Skeletal muscle tissue (tissue), 4 donors: ENCODE data around the gene BRI3BP. TPM values are rescaled to one million over a fixed set of nuclear protein-coding genes. Genes with fewer than 3 reads are reported as not detected.
A peak's percentile ranks its signal among the peaks of the same experiment; 100 is the strongest.
"Not testable (repeated sequence)": the region's sequence is repeated elsewhere in the genome, so short reads cannot be mapped to it uniquely, and the experiment has no call there.

Experiments used
- H3K27ac ChIP-seq: one replicate; pipeline ENCODE4 v1.7.0; 2013; ENCODE audit warnings: mild to moderate bottlenecking, low read depth, low read length, inconsistent platforms
- H3K27me3 ChIP-seq, 3 donors: one replicate each; pipeline ENCODE4 v1.7.0; 2013; ENCODE audit warnings: low read length in 3 of 3; ENCODE audit not compliant: control insufficient read depth in 3 of 3, insufficient read depth in 3 of 3
- H3K36me3 ChIP-seq, 3 donors: one replicate each; pipeline ENCODE4 v1.7.0; 2013; ENCODE audit warnings: low read length in 3 of 3; ENCODE audit not compliant: control insufficient read depth in 3 of 3, insufficient read depth in 3 of 3
- H3K4me1 ChIP-seq, 3 donors: one replicate each; pipeline ENCODE4 v1.7.0; 2013; ENCODE audit warnings: low read length in 3 of 3, mild to moderate bottlenecking in 3 of 3; ENCODE audit not compliant: control insufficient read depth in 3 of 3, insufficient read depth in 3 of 3
- H3K4me3 ChIP-seq, 3 donors: one replicate each; pipeline ENCODE4 v1.7.0; 2013; ENCODE audit warnings: low read length in 3 of 3
- H3K9ac ChIP-seq, 3 donors: one replicate each; pipeline ENCODE4 v1.7.0; 2013; ENCODE audit warnings: low read length in 3 of 3, mild to moderate bottlenecking in 3 of 3, moderate library complexity in 2 of 3, low read depth in 1 of 3
- H3K9me3 ChIP-seq, 3 donors: one replicate each; pipeline ENCODE4 v1.7.0; 2013; ENCODE audit warnings: low read length in 3 of 3; ENCODE audit not compliant: control insufficient read depth in 3 of 3
- total RNA-seq: library from RNA; depleted of rRNA; stranded (reverse); fragments of >200 nt; gene quantifications from one replicate; pipeline ENCODE4 v1.2.3, GENCODE V29; 2014
- donor health status: Osteomylitis.

The BRI3BP gene
- total RNA-seq, 1 donor from 2014 or later, result 4.2 TPM

DNA sequence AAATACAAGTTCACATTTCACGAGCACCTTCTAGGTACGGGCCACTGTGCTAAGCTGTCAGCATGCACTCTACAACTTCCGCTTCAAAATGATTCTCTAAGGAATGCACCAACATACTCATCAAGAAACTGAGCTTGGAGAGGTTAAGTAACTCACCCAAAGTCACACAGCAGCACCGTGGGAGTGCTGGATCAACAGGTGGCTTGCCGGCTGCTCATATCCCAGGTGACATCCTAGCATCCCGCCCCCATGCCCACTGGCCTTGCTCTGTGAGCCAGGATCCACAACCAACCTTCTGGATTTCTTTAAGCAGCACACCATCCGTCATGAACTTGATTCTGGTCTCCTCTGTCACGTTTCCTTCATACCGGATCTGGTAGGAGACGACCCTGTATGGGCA lies 21.2 kb upstream of the BRI3BP start:
- H3K36me3 ChIP-seq, result peaks cover 47 to 56% (median 53%) of the 10 kb centered on the region in 3 donors
- H3K27ac ChIP-seq, result no peak overlapping the region
- H3K27me3 ChIP-seq, result no peaks in the 10 kb centered on the region
- no peaks in the 10 kb centered on the region for H3K4me1 ChIP-seq
- no peak overlapping the region for H3K4me3 ChIP-seq
- H3K9me3 ChIP-seq, result no peaks in the 10 kb centered on the region
- H3K9ac ChIP-seq, result no peak overlapping the region

- Histone ChIP-seq H3K36me3 (peaks cover 52 to 62% (median 57%) of the 10 kb centered on the region in 3 donors), H3K27ac (no peak overlapping the region)
Measured at GRCh38 chr12:124975276-124975675, 18.2 kb upstream of the BRI3BP start.

GRCh38 chr12:124976999-124977398 lies 16.4 kb upstream of the BRI3BP start:
- Histone ChIP-seq H3K9ac (no peak overlapping the region), H3K4me1 (no peaks in the 10 kb centered on the region), H3K4me3 (no peak overlapping the region), H3K36me3 (peaks cover 54 to 63% (median 58%) of the 10 kb centered on the region in 3 donors), H3K9me3 (no peaks in the 10 kb centered on the region), H3K27me3 (no peaks in the 10 kb centered on the region), H3K27ac (no peak overlapping the region)

More at GRCh38 chr12:124975276-124975675, 18.2 kb upstream of the BRI3BP start:
- H3K9ac ChIP-seq, result no peak overlapping the region
- no peaks in the 10 kb centered on the region for H3K9me3 ChIP-seq
- no peaks in the 10 kb centered on the region for H3K27me3 ChIP-seq
- no peak overlapping the region for H3K4me3 ChIP-seq
- H3K4me1 ChIP-seq, result no peaks in the 10 kb centered on the region

DNA sequence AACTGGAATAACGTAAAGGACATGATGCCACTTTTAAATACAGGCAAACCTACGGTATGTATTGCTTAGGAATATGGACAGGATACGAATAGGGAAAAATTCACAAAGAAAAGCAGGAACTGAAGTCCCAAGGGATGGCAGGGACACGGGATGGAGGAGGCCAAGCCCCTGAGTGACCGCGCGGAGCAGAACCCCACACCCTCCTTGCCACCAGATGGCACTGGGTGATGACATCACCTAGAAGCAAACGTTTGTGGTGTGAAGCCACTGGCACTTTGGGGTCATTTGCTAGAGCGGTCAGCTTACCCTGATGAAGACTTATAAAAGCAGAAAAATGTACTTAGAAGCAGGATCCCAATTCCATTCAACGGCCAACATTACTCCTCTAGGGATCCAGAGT lies 13.9 kb upstream of the BRI3BP start:
- no peak overlapping the region for H3K27ac ChIP-seq
- H3K4me3 ChIP-seq, result no peak overlapping the region
- H3K36me3 ChIP-seq, result peaks cover 52 to 65% (median 55%) of the 10 kb centered on the region in 3 donors
- no peaks in the 10 kb centered on the region for H3K27me3 ChIP-seq
- no peaks in the 10 kb centered on the region for H3K9me3 ChIP-seq
- H3K9ac ChIP-seq, result no peak overlapping the region
- H3K4me1 ChIP-seq, result no peaks in the 10 kb centered on the region

- no peaks in the 10 kb centered on the region for H3K4me1 ChIP-seq
- no peak overlapping the region for H3K9ac ChIP-seq
- H3K4me3 ChIP-seq, result no peak overlapping the region
- peaks cover 54 to 68% (median 56%) of the 10 kb centered on the region in 3 donors for H3K36me3 ChIP-seq
- no peaks in the 10 kb centered on the region for H3K9me3 ChIP-seq
- H3K27me3 ChIP-seq, result no peaks in the 10 kb centered on the region
- H3K27ac ChIP-seq, result no peak overlapping the region
Measured at GRCh38 chr12:124980098-124980892, 13.2 kb upstream of the BRI3BP start.

- not testable (repeated sequence) for H3K27me3 ChIP-seq, H3K9me3 ChIP-seq, H3K4me1 ChIP-seq, H3K4me3 ChIP-seq, H3K9ac ChIP-seq, H3K27ac ChIP-seq
- H3K36me3 ChIP-seq, result peaks cover 18 to 19% (median 19%) of the 10 kb centered on the region in 3 donors
Measured at GRCh38 chr12:124986876-124987275, 6.6 kb upstream of the BRI3BP start.

DNA sequence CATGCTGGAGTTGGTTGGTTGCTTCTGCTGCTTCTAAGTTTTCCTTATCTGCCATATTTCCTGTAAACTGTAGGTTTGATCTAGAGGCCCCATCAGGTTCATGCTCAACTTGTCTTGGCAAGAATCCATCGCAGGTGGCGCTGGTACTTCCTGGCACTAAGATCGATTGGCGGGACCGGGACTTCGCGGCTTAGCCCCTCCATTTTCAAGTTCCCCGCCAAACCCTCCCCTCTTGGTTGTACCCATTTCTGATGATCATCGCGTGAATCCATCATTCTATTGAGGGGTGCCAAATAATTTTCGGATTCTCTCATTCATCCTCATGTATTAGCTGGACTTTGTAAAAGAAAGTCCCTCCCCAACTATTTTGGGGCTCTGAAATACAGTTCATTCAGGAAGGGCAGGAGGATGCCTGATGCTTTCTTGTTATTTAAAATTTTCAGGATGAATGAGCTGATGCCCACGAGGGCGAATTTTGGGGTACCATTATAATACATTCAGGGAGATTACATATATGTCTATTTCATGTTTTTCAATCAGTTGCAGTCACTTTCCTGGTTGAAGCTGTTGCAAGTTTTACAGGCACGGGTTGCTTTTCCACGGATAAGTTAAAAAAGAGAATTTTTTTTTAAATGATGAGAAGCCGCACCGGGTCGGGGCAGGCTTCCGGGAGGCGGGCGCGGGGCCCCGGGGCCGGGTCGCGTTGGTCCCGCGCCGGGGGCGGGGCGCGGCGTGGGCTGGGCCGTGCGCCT lies 395 bp upstream of the BRI3BP start:
- no peak overlapping the region for H3K27ac ChIP-seq
- H3K9ac ChIP-seq, result peak overlapping the region in 2 of 3 donors; percentile 62 to 65
- peak overlapping the region; percentile 54 to 67 (median 63) for H3K4me3 ChIP-seq
- H3K27me3 ChIP-seq, result no peaks in the 10 kb centered on the region
- no peaks in the 10 kb centered on the region for H3K9me3 ChIP-seq
- H3K36me3 ChIP-seq, result no peaks in the 10 kb centered on the region
- H3K4me1 ChIP-seq, result peaks cover 15 to 20% (median 16%) of the 10 kb centered on the region in 3 donors

- H3K4me3 ChIP-seq, result peak overlapping the region; percentile 63 to 75 (median 74)
- H3K4me1 ChIP-seq, result peaks cover 11 to 15% (median 12%) of the 10 kb centered on the region in 3 donors
- no peaks in the 10 kb centered on the region for H3K36me3 ChIP-seq
- no peaks in the 10 kb centered on the region for H3K9me3 ChIP-seq
- H3K27ac ChIP-seq, result no peak overlapping the region
- H3K27me3 ChIP-seq, result no peaks in the 10 kb centered on the region
- H3K9ac ChIP-seq, result peak overlapping the region in 2 of 3 donors; percentile 61 to 74
Measured at GRCh38 chr12:124994437-124994975, 1.1 kb downstream of the BRI3BP start.

- H3K9me3 ChIP-seq, result no peaks in the 10 kb centered on the region
- H3K4me1 ChIP-seq, result peaks cover 11 to 15% (median 12%) of the 10 kb centered on the region in 3 donors
- no peak overlapping the region for H3K9ac ChIP-seq
- H3K36me3 ChIP-seq, result no peaks in the 10 kb centered on the region
- no peaks in the 10 kb centered on the region for H3K27me3 ChIP-seq
- H3K4me3 ChIP-seq, result no peak overlapping the region
- H3K27ac ChIP-seq, result no peak overlapping the region
Measured at GRCh38 chr12:124995200-124995961, 1.9 kb downstream of the BRI3BP start.
